Measurements from ENCODE around the gene CCDC122. TPM values are rescaled to one million over a fixed set of nuclear protein-coding genes. Genes with fewer than 3 reads are reported as not detected.
"Not testable (repeated sequence)": the region's sequence is repeated elsewhere in the genome, so short reads cannot be mapped to it uniquely, and the experiment has no call there.

CCDC122 gene
- total RNA-seq, 1 experiment from 2014 or later, result 5.8 TPM

- no peak for DNase-seq (ENCODE audit: low read depth, low spot score)
- TF ChIP-seq JUND (IDR thresholded peaks at IDR 0.05) (no peak), ELF1 (IDR thresholded peaks at IDR 0.05; ENCODE audit: borderline replicate concordance, low read depth) (no peak), EZH2phosphoT487 (IDR thresholded peaks at IDR 0.05; ENCODE audit: borderline replicate concordance) (no peak), EGR1 (IDR thresholded peaks at IDR 0.05; ENCODE audit: low read depth) (no peak), MAX (IDR thresholded peaks at IDR 0.05) (no peak), SP1 (IDR thresholded peaks at IDR 0.05; ENCODE audit: low read depth) (no peak), SIN3A (IDR thresholded peaks at IDR 0.05; ENCODE audit: low read depth) (no peak)
- Histone ChIP-seq H3K4me1 (ENCODE audit: control insufficient read depth in 1 of 2, insufficient read depth in 2 of 2, low read length in 2 of 2) (no peaks in the 10 kb centered on the region), H3K9me3 (ENCODE audit: control insufficient read depth in 1 of 2, insufficient read depth in 1 of 2, low read depth in 1 of 2, low read length in 2 of 2) (no peaks in the 10 kb centered on the region), H3K4me2 (ENCODE audit: low read length) (no peak overlapping the region), H3K36me3 (ENCODE audit: control insufficient read depth in 1 of 2, insufficient read depth in 2 of 2, low read length in 2 of 2) (no peaks in the 10 kb centered on the region), H4K20me1 (ENCODE audit: insufficient read depth) (no peaks in the 10 kb centered on the region), H3K27ac (ENCODE audit: low read depth, low read length) (no peak overlapping the region), H2AFZ (ENCODE audit: low read depth, low read length, poor library complexity, severe bottlenecking) (no peak overlapping the region), H3K9me2 (ENCODE audit: insufficient read depth) (no peaks in the 10 kb centered on the region), H3K4me3 (replicated peaks in 1 of 2; ENCODE audit: low read depth in 1 of 2, low read length in 2 of 2) (no peak overlapping the region), H3K27me3 (ENCODE audit: insufficient read depth, low read length) (no peaks in the 10 kb centered on the region), H3K79me2 (ENCODE audit: insufficient read depth, low read length) (no peaks in the 10 kb centered on the region), H3K9ac (ENCODE audit: low read length) (no peak overlapping the region)
- no TSS peak for BruUV-seq (replicated peaks)
- RAD21 ChIA-PET (ENCODE audit: low non-redundant PET in 1 of 2, low total read pairs in 2 of 2, uncharacterized antibody in 2 of 2, unreplicated experiment in 2 of 2), result no interaction called here
- intact Hi-C loops (cut with micrococcal nuclease), result no loop called here
- ATAC-seq, result no peak
- POLR2A ChIA-PET, result no interaction called here
- CTCF ChIA-PET, result no interaction called here
Observed at GRCh38 chr13:43831088-43831487, 48.5 kb downstream of the CCDC122 start.

- ChIA-PET RAD21 (ENCODE audit: low non-redundant PET in 1 of 2, low total read pairs in 2 of 2, uncharacterized antibody in 2 of 2, unreplicated experiment in 2 of 2) (no interaction called here), CTCF (no interaction called here), POLR2A (no interaction called here)
- no peak overlapping the region for H3K27ac ChIP-seq (ENCODE audit: low read depth, low read length)
- intact Hi-C loops (cut with micrococcal nuclease), result no loop called here
- no peak overlapping the region for H3K4me3 ChIP-seq (replicated peaks in 1 of 2; ENCODE audit: low read depth in 1 of 2, low read length in 2 of 2)
- ATAC-seq (no peak), DNase-seq (ENCODE audit: low read depth, low spot score) (no peak)
- H3K9me2 ChIP-seq (ENCODE audit: insufficient read depth), result no peaks in the 10 kb centered on the region
- no peaks in the 10 kb centered on the region for H3K27me3 ChIP-seq (ENCODE audit: insufficient read depth, low read length)
- H3K36me3 ChIP-seq (ENCODE audit: control insufficient read depth in 1 of 2, insufficient read depth in 2 of 2, low read length in 2 of 2), result no peaks in the 10 kb centered on the region
- no peaks in the 10 kb centered on the region for H3K9me3 ChIP-seq (ENCODE audit: control insufficient read depth in 1 of 2, insufficient read depth in 1 of 2, low read depth in 1 of 2, low read length in 2 of 2)
- no peak for TF ChIP-seq EGR1 (IDR thresholded peaks at IDR 0.05; ENCODE audit: low read depth)
- H4K20me1 ChIP-seq (ENCODE audit: insufficient read depth), result no peaks in the 10 kb centered on the region
- no peak overlapping the region for H3K9ac ChIP-seq (ENCODE audit: low read length)
- H2AFZ ChIP-seq (ENCODE audit: low read depth, low read length, poor library complexity, severe bottlenecking), result no peak overlapping the region
- no peaks in the 10 kb centered on the region for H3K79me2 ChIP-seq (ENCODE audit: insufficient read depth, low read length)
- H3K4me1 ChIP-seq (ENCODE audit: control insufficient read depth in 1 of 2, insufficient read depth in 2 of 2, low read length in 2 of 2), result no peaks in the 10 kb centered on the region
- no peak overlapping the region for H3K4me2 ChIP-seq (ENCODE audit: low read length)
- no TSS peak for BruUV-seq (replicated peaks)
Observed at GRCh38 chr13:43830497-43830881, 49.1 kb downstream of the CCDC122 start.

- not testable (repeated sequence) for BruUV-seq (replicated peaks); ATAC-seq
Observed at GRCh38 chr13:43824656-43825055, 54.9 kb downstream of the CCDC122 start.

More at GRCh38 chr13:43824656-43825055, 54.9 kb downstream of the CCDC122 start:
- H3K4me2 ChIP-seq (ENCODE audit: low read length); H3K9me2 ChIP-seq (ENCODE audit: insufficient read depth); H3K27me3 ChIP-seq (ENCODE audit: insufficient read depth, low read length); H4K20me1 ChIP-seq (ENCODE audit: insufficient read depth); H3K4me3 ChIP-seq (replicated peaks in 1 of 2; ENCODE audit: low read depth in 1 of 2, low read length in 2 of 2); H3K9ac ChIP-seq (ENCODE audit: low read length); DNase-seq (ENCODE audit: low read depth, low spot score); H2AFZ ChIP-seq (ENCODE audit: low read depth, low read length, poor library complexity, severe bottlenecking); H3K27ac ChIP-seq (ENCODE audit: low read depth, low read length); RAD21 ChIA-PET (ENCODE audit: low non-redundant PET in 1 of 2, low total read pairs in 2 of 2, uncharacterized antibody in 2 of 2, unreplicated experiment in 2 of 2); CTCF ChIA-PET; H3K4me1 ChIP-seq (ENCODE audit: control insufficient read depth in 1 of 2, insufficient read depth in 2 of 2, low read length in 2 of 2); H3K9me3 ChIP-seq (ENCODE audit: control insufficient read depth in 1 of 2, insufficient read depth in 1 of 2, low read depth in 1 of 2, low read length in 2 of 2); intact Hi-C loops (cut with micrococcal nuclease); POLR2A ChIA-PET; H3K36me3 ChIP-seq (ENCODE audit: control insufficient read depth in 1 of 2, insufficient read depth in 2 of 2, low read length in 2 of 2); H3K79me2 ChIP-seq (ENCODE audit: insufficient read depth, low read length): not testable (repeated sequence)

Measured in HCT116 (cell line).